ENCODE results near the gene FBN1.

Gene FBN1

DNA sequence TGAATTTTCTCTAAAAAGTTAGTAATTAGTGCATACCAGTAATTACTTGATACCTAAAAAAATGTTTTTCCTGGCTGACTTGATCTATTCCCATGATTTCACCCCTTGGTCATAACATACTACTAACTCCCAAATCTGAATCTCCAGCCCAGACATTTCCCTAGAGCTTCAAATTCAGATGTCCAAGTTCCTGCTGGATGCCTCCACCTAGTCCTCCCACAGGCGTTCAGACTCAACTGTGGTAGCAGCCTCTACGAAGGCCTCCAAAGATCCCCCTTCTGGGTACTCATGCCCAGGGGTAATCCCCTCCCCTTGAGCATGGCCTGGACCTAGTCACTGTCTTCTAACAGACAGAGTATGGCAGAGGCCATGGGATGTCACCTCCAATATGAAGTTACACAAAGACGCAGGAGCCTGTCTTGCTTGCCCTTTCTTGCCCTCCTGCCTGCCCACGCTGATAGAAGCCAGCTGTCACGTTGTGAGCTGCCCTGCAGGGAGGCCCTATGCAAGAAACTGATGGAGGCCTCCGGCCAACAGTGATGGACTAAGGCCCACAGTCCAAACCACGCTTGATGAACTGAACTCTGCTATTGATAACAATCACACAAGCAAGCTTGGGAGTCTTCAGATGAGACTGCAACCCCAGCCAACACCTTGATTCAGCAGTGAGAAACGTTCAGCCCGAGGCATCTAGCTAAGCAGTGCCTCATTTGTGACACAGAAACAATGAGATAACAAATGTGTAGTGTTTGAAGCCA is 8.6 kb upstream of the FBN1 start:
- TF ChIP-seq ZC3H10 (CRISPR knock-in tag; IDR thresholded peaks at IDR 0.05) (no peak), SNAI2 (CRISPR knock-in tag; IDR thresholded peaks at IDR 0.05) (no peak), ARNTL (CRISPR knock-in tag; IDR thresholded peaks at IDR 0.05; ENCODE audit: borderline replicate concordance, low read depth) (no peak), ZNF565 (CRISPR knock-in tag; conservative IDR thresholded peaks at IDR 0.05; ENCODE audit: low read depth) (no peak), ZFP3 (CRISPR knock-in tag; IDR thresholded peaks at IDR 0.05) (no peak), TOX (CRISPR knock-in tag; IDR thresholded peaks at IDR 0.05; ENCODE audit: borderline replicate concordance) (no peak), ISL1 (CRISPR knock-in tag; IDR thresholded peaks at IDR 0.05) (no peak), TCF4 (CRISPR knock-in tag; IDR thresholded peaks at IDR 0.05; ENCODE audit: borderline replicate concordance) (no peak), ESRRG (CRISPR knock-in tag; IDR thresholded peaks at IDR 0.05) (no peak), PPARA (CRISPR knock-in tag; IDR thresholded peaks at IDR 0.05; ENCODE audit: borderline replicate concordance) (no peak), RARB (CRISPR knock-in tag; IDR thresholded peaks at IDR 0.05) (no peak), OSR1 (CRISPR knock-in tag; IDR thresholded peaks at IDR 0.05) (no peak), BACH2 (CRISPR knock-in tag; IDR thresholded peaks at IDR 0.05; ENCODE audit: borderline replicate concordance) (no peak), CSDC2 (CRISPR knock-in tag; IDR thresholded peaks at IDR 0.05) (no peak), ZFP30 (CRISPR knock-in tag; IDR thresholded peaks at IDR 0.05) (no peak), ZNF8 (CRISPR knock-in tag; IDR thresholded peaks at IDR 0.05) (no peak)
- TF ChIP-seq, protein P1, sequence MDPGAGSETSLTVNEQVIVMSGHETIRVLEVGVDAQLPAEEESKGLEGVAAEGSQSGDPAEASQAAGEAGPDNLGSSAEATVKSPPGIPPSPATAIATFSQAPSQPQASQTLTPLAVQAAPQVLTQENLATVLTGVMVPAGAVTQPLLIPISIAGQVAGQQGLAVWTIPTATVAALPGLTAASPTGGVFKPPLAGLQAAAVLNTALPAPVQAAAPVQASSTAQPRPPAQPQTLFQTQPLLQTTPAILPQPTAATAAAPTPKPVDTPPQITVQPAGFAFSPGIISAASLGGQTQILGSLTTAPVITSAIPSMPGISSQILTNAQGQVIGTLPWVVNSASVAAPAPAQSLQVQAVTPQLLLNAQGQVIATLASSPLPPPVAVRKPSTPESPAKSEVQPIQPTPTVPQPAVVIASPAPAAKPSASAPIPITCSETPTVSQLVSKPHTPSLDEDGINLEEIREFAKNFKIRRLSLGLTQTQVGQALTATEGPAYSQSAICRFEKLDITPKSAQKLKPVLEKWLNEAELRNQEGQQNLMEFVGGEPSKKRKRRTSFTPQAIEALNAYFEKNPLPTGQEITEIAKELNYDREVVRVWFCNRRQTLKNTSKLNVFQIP (CRISPR knock-in tag; IDR thresholded peaks at IDR 0.05; ENCODE audit: borderline replicate concordance, low read depth) = no peak
- TF ChIP-seq, protein P2, sequence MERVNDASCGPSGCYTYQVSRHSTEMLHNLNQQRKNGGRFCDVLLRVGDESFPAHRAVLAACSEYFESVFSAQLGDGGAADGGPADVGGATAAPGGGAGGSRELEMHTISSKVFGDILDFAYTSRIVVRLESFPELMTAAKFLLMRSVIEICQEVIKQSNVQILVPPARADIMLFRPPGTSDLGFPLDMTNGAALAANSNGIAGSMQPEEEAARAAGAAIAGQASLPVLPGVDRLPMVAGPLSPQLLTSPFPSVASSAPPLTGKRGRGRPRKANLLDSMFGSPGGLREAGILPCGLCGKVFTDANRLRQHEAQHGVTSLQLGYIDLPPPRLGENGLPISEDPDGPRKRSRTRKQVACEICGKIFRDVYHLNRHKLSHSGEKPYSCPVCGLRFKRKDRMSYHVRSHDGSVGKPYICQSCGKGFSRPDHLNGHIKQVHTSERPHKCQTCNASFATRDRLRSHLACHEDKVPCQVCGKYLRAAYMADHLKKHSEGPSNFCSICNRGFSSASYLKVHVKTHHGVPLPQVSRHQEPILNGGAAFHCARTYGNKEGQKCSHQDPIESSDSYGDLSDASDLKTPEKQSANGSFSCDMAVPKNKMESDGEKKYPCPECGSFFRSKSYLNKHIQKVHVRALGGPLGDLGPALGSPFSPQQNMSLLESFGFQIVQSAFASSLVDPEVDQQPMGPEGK (CRISPR knock-in tag; IDR thresholded peaks at IDR 0.05; ENCODE audit: borderline replicate concordance) = no peak
- TF ChIP-seq, protein P3, sequence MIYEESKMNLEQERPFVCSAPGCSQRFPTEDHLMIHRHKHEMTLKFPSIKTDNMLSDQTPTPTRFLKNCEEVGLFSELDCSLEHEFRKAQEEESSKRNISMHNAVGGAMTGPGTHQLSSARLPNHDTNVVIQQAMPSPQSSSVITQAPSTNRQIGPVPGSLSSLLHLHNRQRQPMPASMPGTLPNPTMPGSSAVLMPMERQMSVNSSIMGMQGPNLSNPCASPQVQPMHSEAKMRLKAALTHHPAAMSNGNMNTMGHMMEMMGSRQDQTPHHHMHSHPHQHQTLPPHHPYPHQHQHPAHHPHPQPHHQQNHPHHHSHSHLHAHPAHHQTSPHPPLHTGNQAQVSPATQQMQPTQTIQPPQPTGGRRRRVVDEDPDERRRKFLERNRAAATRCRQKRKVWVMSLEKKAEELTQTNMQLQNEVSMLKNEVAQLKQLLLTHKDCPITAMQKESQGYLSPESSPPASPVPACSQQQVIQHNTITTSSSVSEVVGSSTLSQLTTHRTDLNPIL (CRISPR knock-in tag; IDR thresholded peaks at IDR 0.05; ENCODE audit: low read depth) = no peak
- TF ChIP-seq, protein P4, sequence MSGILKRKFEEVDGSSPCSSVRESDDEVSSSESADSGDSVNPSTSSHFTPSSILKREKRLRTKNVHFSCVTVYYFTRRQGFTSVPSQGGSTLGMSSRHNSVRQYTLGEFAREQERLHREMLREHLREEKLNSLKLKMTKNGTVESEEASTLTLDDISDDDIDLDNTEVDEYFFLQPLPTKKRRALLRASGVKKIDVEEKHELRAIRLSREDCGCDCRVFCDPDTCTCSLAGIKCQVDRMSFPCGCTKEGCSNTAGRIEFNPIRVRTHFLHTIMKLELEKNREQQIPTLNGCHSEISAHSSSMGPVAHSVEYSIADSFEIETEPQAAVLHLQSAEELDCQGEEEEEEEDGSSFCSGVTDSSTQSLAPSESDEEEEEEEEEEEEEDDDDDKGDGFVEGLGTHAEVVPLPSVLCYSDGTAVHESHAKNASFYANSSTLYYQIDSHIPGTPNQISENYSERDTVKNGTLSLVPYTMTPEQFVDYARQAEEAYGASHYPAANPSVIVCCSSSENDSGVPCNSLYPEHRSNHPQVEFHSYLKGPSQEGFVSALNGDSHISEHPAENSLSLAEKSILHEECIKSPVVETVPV (CRISPR knock-in tag; IDR thresholded peaks at IDR 0.05) = no peak
- no peak for ATAC-seq

DNA sequence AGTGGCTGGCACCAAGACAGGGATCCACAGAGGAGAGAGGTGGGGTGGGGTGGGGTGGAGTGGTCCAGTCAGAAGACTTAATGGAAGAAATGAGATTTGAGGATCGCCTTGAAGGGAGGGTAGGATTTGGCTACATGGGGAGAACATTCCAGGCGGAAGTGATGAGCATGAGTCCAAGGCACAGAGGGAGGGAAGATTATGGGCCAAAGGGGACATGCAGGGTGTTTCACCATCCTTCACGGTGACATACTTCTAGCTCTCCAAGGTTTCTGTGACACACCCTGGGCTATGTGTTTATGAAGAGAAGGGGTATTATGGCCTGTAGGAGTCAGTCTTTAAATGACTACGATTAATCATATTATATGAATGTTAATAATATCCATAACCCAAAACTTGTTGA is 7.7 kb upstream of the FBN1 start:
- TF ChIP-seq GLIS3 (CRISPR knock-in tag; IDR thresholded peaks at IDR 0.05) (no peak), SNAI2 (CRISPR knock-in tag; IDR thresholded peaks at IDR 0.05) (no peak), ZFP30 (CRISPR knock-in tag; IDR thresholded peaks at IDR 0.05) (no peak), OSR1 (CRISPR knock-in tag; IDR thresholded peaks at IDR 0.05) (no peak), ISL1 (CRISPR knock-in tag; IDR thresholded peaks at IDR 0.05) (no peak), ARNTL (CRISPR knock-in tag; IDR thresholded peaks at IDR 0.05; ENCODE audit: borderline replicate concordance, low read depth) (no peak), ESRRG (CRISPR knock-in tag; IDR thresholded peaks at IDR 0.05) (no peak), CSDC2 (CRISPR knock-in tag; IDR thresholded peaks at IDR 0.05) (no peak), TOX (CRISPR knock-in tag; IDR thresholded peaks at IDR 0.05; ENCODE audit: borderline replicate concordance) (no peak), ZNF565 (CRISPR knock-in tag; conservative IDR thresholded peaks at IDR 0.05; ENCODE audit: low read depth) (no peak), TCF4 (CRISPR knock-in tag; IDR thresholded peaks at IDR 0.05; ENCODE audit: borderline replicate concordance) (no peak)
- TF ChIP-seq, protein P1 (CRISPR knock-in tag; IDR thresholded peaks at IDR 0.05; ENCODE audit: borderline replicate concordance, low read depth) = no peak
- TF ChIP-seq, protein P4 (CRISPR knock-in tag; IDR thresholded peaks at IDR 0.05) = no peak
- no peak for ATAC-seq
